HG02973 (cell line): ENCODE results near the gene SRBD1.

ENCODE experiments used
- ATAC-seq: cut with Tn5 transposase; IDR thresholded peaks from one replicate; pipeline ENCODE4 v1.9.1; 2021; ENCODE audit warnings: moderate library complexity; ENCODE audit not compliant: unreplicated experiment

Gene SRBD1

GRCh38 chr2:45602624-45603023, 8.4 kb downstream of the SRBD1 start:
- ATAC-seq: no peak

- ATAC-seq: no peak
Measured at GRCh38 chr2:45598545-45598944, 12.5 kb downstream of the SRBD1 start.

GRCh38 chr2:45596761-45597160, 14.3 kb downstream of the SRBD1 start:
- no peak for ATAC-seq

GRCh38 chr2:45595721-45596435, 15.2 kb downstream of the SRBD1 start:
- no peak for ATAC-seq

GRCh38 chr2:45591073-45591472, 20.0 kb downstream of the SRBD1 start:
- no peak for ATAC-seq

GRCh38 chr2:45588158-45588829, 22.8 kb downstream of the SRBD1 start:
- no peak for ATAC-seq

- ATAC-seq: no peak
Measured at GRCh38 chr2:45586600-45586999, 24.5 kb downstream of the SRBD1 start.

- no peak for ATAC-seq
Measured at GRCh38 chr2:45585267-45585861, 25.7 kb downstream of the SRBD1 start.

GRCh38 chr2:45583977-45584376, 27.1 kb downstream of the SRBD1 start:
- no peak for ATAC-seq

GRCh38 chr2:45582522-45582921, 28.5 kb downstream of the SRBD1 start:
- ATAC-seq: no peak

GRCh38 chr2:45578056-45578843, 32.8 kb downstream of the SRBD1 start:
- no peak for ATAC-seq

- no peak for ATAC-seq
Measured at GRCh38 chr2:45577441-45577840, 33.6 kb downstream of the SRBD1 start.

- ATAC-seq: no peak
Measured at GRCh38 chr2:45575881-45576280, 35.2 kb downstream of the SRBD1 start.

GRCh38 chr2:45572979-45573378, 38.1 kb downstream of the SRBD1 start:
- no peak for ATAC-seq

- ATAC-seq: no peak
Measured at GRCh38 chr2:45571940-45572339, 39.1 kb downstream of the SRBD1 start.

GRCh38 chr2:45570671-45571334, 40.3 kb downstream of the SRBD1 start:
- no peak for ATAC-seq

GRCh38 chr2:45568935-45569334, 42.1 kb downstream of the SRBD1 start:
- no peak for ATAC-seq

GRCh38 chr2:45567974-45568789, 42.9 kb downstream of the SRBD1 start:
- peak; percentile 97 for ATAC-seq

GRCh38 chr2:45567288-45567963, 43.6 kb downstream of the SRBD1 start:
- ATAC-seq: no peak
